Tibial artery (tissue), 4 donors: Measurements from ENCODE around the gene PTPN14.

Experiments
- DNase-seq, 2 donors: peaks; one replicate each; pipeline ENCODE4 v3.0.0-alpha.2; 2019
- H3K27ac ChIP-seq, 2 donors: fragments of 200-600 bp; sonication (generic) in 1 of 2; 1 replicate in 1 of 2; 2 replicates in 1 of 2; pipeline ENCODE4 v1.5.1; 2018 to 2019; ENCODE audit warnings: mild to moderate bottlenecking in 1 of 2
- H3K27me3 ChIP-seq, 2 donors: fragments of 200-600 bp; sonication (generic) in 1 of 2; one replicate each; pipeline versions ENCODE4 v1.5.1 to v1.6.0; 2016 to 2019
- H3K36me3 ChIP-seq, 3 donors: fragments of 200-600 bp; sonication (generic) in 2 of 3; one replicate each; pipeline ENCODE4 v1.5.1; 2016 to 2019; ENCODE audit warnings: mild to moderate bottlenecking in 2 of 3
- H3K4me1 ChIP-seq, 4 donors: fragments of 200-600 bp; sonication (generic) in 2 of 4; 1 replicate in 3 of 4; 2 replicates in 1 of 4; pipeline ENCODE4 v1.5.1; 2016 to 2019
- H3K4me3 ChIP-seq, 2 donors: fragments of 200-600 bp; sonication (generic) in 1 of 2; 1 replicate in 1 of 2; 2 replicates in 1 of 2; pipeline ENCODE4 v1.5.1; 2018 to 2019; ENCODE audit warnings: mild to moderate bottlenecking in 2 of 2
- H3K9me3 ChIP-seq, 3 donors: fragments of 200-600 bp; sonication (generic) in 1 of 3; one replicate each; pipeline ENCODE4 v1.5.1; 2016 to 2019
- CTCF ChIP-seq, 2 experiments: fragments of 200-600 bp in 1 of 2; fragments of 450-650 bp in 1 of 2; IDR thresholded peaks; one replicate each; pipeline ENCODE4 v1.5.1; 2017 to 2019; ENCODE audit warnings: antibody characterized with exemption in 2 of 2, mild to moderate bottlenecking in 1 of 2, moderate library complexity in 1 of 2
- intact Hi-C: fragments of 100-400 bp; cut with DNase I; formaldehyde crosslinking; loops from one replicate; pipeline ENCODE4 v1.15.0; 2023; ENCODE audit warnings: low total_unique reads

The PTPN14 gene

GRCh38 chr1:214440219-214440965, 111.0 kb downstream of the PTPN14 start:
- intact Hi-C loops: no loop called here
- peaks cover 0 to 23% (median 13%) of the 10 kb centered on the region in 4 donors for H3K4me1 ChIP-seq
- DNase-seq: no peak
- H3K27ac ChIP-seq: no peak overlapping the region
- H3K9me3 ChIP-seq: no peaks in the 10 kb centered on the region
- TF ChIP-seq CTCF (IDR thresholded peaks at IDR 0.05): no peak
- no peaks in the 10 kb centered on the region for H3K36me3 ChIP-seq
- no peak overlapping the region for H3K4me3 ChIP-seq
- H3K27me3 ChIP-seq: no peaks in the 10 kb centered on the region

GRCh38 chr1:214439352-214440119, 111.9 kb downstream of the PTPN14 start:
- H3K27ac ChIP-seq: peak overlapping the region in 1 of 2 donors; percentile 3
- H3K9me3 ChIP-seq: no peaks in the 10 kb centered on the region
- no peak for DNase-seq
- intact Hi-C loops: no loop called here
- no peak overlapping the region for H3K4me3 ChIP-seq
- H3K36me3 ChIP-seq: no peaks in the 10 kb centered on the region
- TF ChIP-seq CTCF (IDR thresholded peaks at IDR 0.05): no peak
- peaks cover 0 to 19% (median 10%) of the 10 kb centered on the region in 4 donors for H3K4me1 ChIP-seq
- no peaks in the 10 kb centered on the region for H3K27me3 ChIP-seq

GRCh38 chr1:214438530-214438929, 112.9 kb downstream of the PTPN14 start:
- peaks cover 0 to 19% (median 8%) of the 10 kb centered on the region in 4 donors for H3K4me1 ChIP-seq
- no peaks in the 10 kb centered on the region for H3K27me3 ChIP-seq
- no peaks in the 10 kb centered on the region for H3K36me3 ChIP-seq
- no peak for TF ChIP-seq CTCF (IDR thresholded peaks at IDR 0.05)
- no peak overlapping the region for H3K4me3 ChIP-seq
- no peak for DNase-seq
- intact Hi-C loops: no loop called here
- H3K9me3 ChIP-seq: no peaks in the 10 kb centered on the region
- H3K27ac ChIP-seq: no peak overlapping the region

GRCh38 chr1:214438075-214438474, 113.3 kb downstream of the PTPN14 start:
- Histone ChIP-seq H3K36me3 (no peaks in the 10 kb centered on the region), H3K27ac (no peak overlapping the region)

GRCh38 chr1:214435867-214436266, 115.5 kb downstream of the PTPN14 start:
- H3K27me3 ChIP-seq: no peaks in the 10 kb centered on the region
- no peak overlapping the region for H3K27ac ChIP-seq
- no peak for DNase-seq
- H3K4me1 ChIP-seq: peaks cover 0 to 18% (median 6%) of the 10 kb centered on the region in 4 donors
- TF ChIP-seq CTCF (IDR thresholded peaks at IDR 0.05): no peak
- intact Hi-C loops: no loop called here
- H3K36me3 ChIP-seq: no peaks in the 10 kb centered on the region
- no peak overlapping the region for H3K4me3 ChIP-seq
- H3K9me3 ChIP-seq: no peaks in the 10 kb centered on the region

More at GRCh38 chr1:214438075-214438474, 113.3 kb downstream of the PTPN14 start:
- no peak overlapping the region for H3K4me3 ChIP-seq
- no peak for DNase-seq
- H3K27me3 ChIP-seq: no peaks in the 10 kb centered on the region
- peaks cover 0 to 19% (median 8%) of the 10 kb centered on the region in 4 donors for H3K4me1 ChIP-seq
- intact Hi-C loops: no loop called here
- no peaks in the 10 kb centered on the region for H3K9me3 ChIP-seq
- no peak for TF ChIP-seq CTCF (IDR thresholded peaks at IDR 0.05)
